KOPT-K1 (cell line): ENCODE measurements around the gene H6PD.

Experiments used
- H3K27ac ChIP-seq: fragments of 200-600 bp; sonication (generic); 2 replicates; pipeline ENCODE4 v1.5.1; 2016; ENCODE audit warnings: antibody characterized with exemption, mild to moderate bottlenecking, low read depth, low read length; ENCODE audit not compliant: poor library complexity, severe bottlenecking
- H3K36me3 ChIP-seq: fragments of 200-600 bp; sonication (generic); 2 replicates; pipeline ENCODE4 v1.5.1; 2017; ENCODE audit warnings: antibody characterized with exemption, mild to moderate bottlenecking, low read length, moderate library complexity; ENCODE audit not compliant: insufficient read depth
- H3K9me3 ChIP-seq: fragments of 200-600 bp; sonication (generic); 2 replicates; pipeline ENCODE4 v1.5.1; 2017; ENCODE audit warnings: antibody characterized with exemption, low read length, mild to moderate bottlenecking; ENCODE audit not compliant: insufficient read depth, poor library complexity, severe bottlenecking

H6PD gene

GRCh38 chr1:9313576-9313975 lies 79.0 kb downstream of the H6PD start:
- H3K9me3 ChIP-seq: no peaks in the 10 kb centered on the region
- no peak overlapping the region for H3K27ac ChIP-seq
- no peaks in the 10 kb centered on the region for H3K36me3 ChIP-seq

GRCh38 chr1:9314111-9314510 lies 79.5 kb downstream of the H6PD start:
- no peaks in the 10 kb centered on the region for H3K9me3 ChIP-seq
- no peaks in the 10 kb centered on the region for H3K36me3 ChIP-seq
- no peak overlapping the region for H3K27ac ChIP-seq

GRCh38 chr1:9314711-9315379 lies 80.3 kb downstream of the H6PD start:
- H3K27ac ChIP-seq: peak overlapping the region; percentile 14

GRCh38 chr1:9315411-9316079 lies 81.0 kb downstream of the H6PD start:
- Histone ChIP-seq H3K27ac (peak overlapping the region; percentile 14), H3K9me3 (no peaks in the 10 kb centered on the region), H3K36me3 (no peaks in the 10 kb centered on the region)

More at GRCh38 chr1:9314711-9315379, 80.3 kb downstream of the H6PD start:
- Histone ChIP-seq H3K9me3 (no peaks in the 10 kb centered on the region), H3K36me3 (no peaks in the 10 kb centered on the region)

- Histone ChIP-seq H3K27ac (no peak overlapping the region), H3K36me3 (no peaks in the 10 kb centered on the region), H3K9me3 (no peaks in the 10 kb centered on the region)
Observed at GRCh38 chr1:9316080-9316444, 81.5 kb downstream of the H6PD start.

GRCh38 chr1:9316512-9316911 lies 81.9 kb downstream of the H6PD start:
- Histone ChIP-seq H3K36me3 (no peaks in the 10 kb centered on the region), H3K9me3 (no peaks in the 10 kb centered on the region), H3K27ac (no peak overlapping the region)

- no peaks in the 10 kb centered on the region for H3K9me3 ChIP-seq
- no peaks in the 10 kb centered on the region for H3K36me3 ChIP-seq
- no peak overlapping the region for H3K27ac ChIP-seq
Observed at GRCh38 chr1:9317072-9317471, 82.5 kb downstream of the H6PD start.

GRCh38 chr1:9317591-9318417 lies 83.2 kb downstream of the H6PD start:
- Histone ChIP-seq H3K9me3 (no peaks in the 10 kb centered on the region), H3K36me3 (no peaks in the 10 kb centered on the region), H3K27ac (no peak overlapping the region)

GRCh38 chr1:9319208-9319788 lies 84.7 kb downstream of the H6PD start:
- Histone ChIP-seq H3K36me3 (no peaks in the 10 kb centered on the region), H3K27ac (no peak overlapping the region), H3K9me3 (no peaks in the 10 kb centered on the region)

GRCh38 chr1:9319789-9320519 lies 85.4 kb downstream of the H6PD start:
- no peak overlapping the region for H3K27ac ChIP-seq
- H3K9me3 ChIP-seq: no peaks in the 10 kb centered on the region
- no peaks in the 10 kb centered on the region for H3K36me3 ChIP-seq
